Skeletal muscle tissue (tissue), 4 donors: ENCODE measurements around the gene LY86. TPM values are rescaled to one million over a fixed set of nuclear protein-coding genes. Genes with fewer than 3 reads are reported as not detected.

ENCODE experiments used
- H3K27ac ChIP-seq: one replicate; pipeline ENCODE4 v1.7.0; 2013; ENCODE audit warnings: mild to moderate bottlenecking, low read depth, low read length, inconsistent platforms
- H3K27me3 ChIP-seq, 3 donors: one replicate each; pipeline ENCODE4 v1.7.0; 2013; ENCODE audit warnings: low read length in 3 of 3; ENCODE audit not compliant: control insufficient read depth in 3 of 3, insufficient read depth in 3 of 3
- H3K36me3 ChIP-seq, 3 donors: one replicate each; pipeline ENCODE4 v1.7.0; 2013; ENCODE audit warnings: low read length in 3 of 3; ENCODE audit not compliant: control insufficient read depth in 3 of 3, insufficient read depth in 3 of 3
- H3K4me1 ChIP-seq, 3 donors: one replicate each; pipeline ENCODE4 v1.7.0; 2013; ENCODE audit warnings: low read length in 3 of 3, mild to moderate bottlenecking in 3 of 3; ENCODE audit not compliant: control insufficient read depth in 3 of 3, insufficient read depth in 3 of 3
- H3K4me3 ChIP-seq, 3 donors: one replicate each; pipeline ENCODE4 v1.7.0; 2013; ENCODE audit warnings: low read length in 3 of 3
- H3K9ac ChIP-seq, 3 donors: one replicate each; pipeline ENCODE4 v1.7.0; 2013; ENCODE audit warnings: low read length in 3 of 3, mild to moderate bottlenecking in 3 of 3, moderate library complexity in 2 of 3, low read depth in 1 of 3
- H3K9me3 ChIP-seq, 3 donors: one replicate each; pipeline ENCODE4 v1.7.0; 2013; ENCODE audit warnings: low read length in 3 of 3; ENCODE audit not compliant: control insufficient read depth in 3 of 3
- total RNA-seq: library from RNA; depleted of rRNA; stranded (reverse); fragments of >200 nt; gene quantifications from one replicate; pipeline ENCODE4 v1.2.3, GENCODE V29; 2014
- donor health status: Osteomylitis.

LY86 gene
- total RNA-seq, 1 donor from 2014 or later = 6.8 TPM

DNA sequence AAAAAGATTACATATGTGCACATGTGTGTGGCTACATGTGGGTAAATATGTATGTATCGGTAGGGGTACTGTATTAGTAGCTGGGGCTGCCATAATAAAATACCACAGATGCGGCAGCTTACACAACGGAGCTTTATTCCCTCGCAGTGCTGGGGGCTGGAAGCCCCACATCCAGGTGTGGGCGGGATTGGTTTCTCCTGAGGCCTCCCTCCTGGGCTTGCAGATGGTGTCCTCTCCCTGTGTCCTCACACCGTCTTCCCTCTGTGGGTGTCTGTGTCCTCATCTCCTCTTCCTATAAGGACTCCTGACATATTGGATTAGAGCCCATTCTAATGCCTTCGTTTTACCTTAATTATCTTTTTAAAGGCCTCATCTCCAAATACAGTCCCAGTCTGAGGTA is 97.7 kb downstream of the LY86 start:
- Histone ChIP-seq H3K27ac (peak overlapping the region; percentile 77), H3K27me3 (no peaks in the 10 kb centered on the region), H3K4me3 (peak overlapping the region in 1 of 3 donors; percentile 47), H3K9ac (no peak overlapping the region), H3K9me3 (peaks cover 0 to 1% (median 0%) of the 10 kb centered on the region in 3 donors), H3K36me3 (no peaks in the 10 kb centered on the region), H3K4me1 (peaks cover 19 to 35% (median 26%) of the 10 kb centered on the region in 3 donors)

DNA sequence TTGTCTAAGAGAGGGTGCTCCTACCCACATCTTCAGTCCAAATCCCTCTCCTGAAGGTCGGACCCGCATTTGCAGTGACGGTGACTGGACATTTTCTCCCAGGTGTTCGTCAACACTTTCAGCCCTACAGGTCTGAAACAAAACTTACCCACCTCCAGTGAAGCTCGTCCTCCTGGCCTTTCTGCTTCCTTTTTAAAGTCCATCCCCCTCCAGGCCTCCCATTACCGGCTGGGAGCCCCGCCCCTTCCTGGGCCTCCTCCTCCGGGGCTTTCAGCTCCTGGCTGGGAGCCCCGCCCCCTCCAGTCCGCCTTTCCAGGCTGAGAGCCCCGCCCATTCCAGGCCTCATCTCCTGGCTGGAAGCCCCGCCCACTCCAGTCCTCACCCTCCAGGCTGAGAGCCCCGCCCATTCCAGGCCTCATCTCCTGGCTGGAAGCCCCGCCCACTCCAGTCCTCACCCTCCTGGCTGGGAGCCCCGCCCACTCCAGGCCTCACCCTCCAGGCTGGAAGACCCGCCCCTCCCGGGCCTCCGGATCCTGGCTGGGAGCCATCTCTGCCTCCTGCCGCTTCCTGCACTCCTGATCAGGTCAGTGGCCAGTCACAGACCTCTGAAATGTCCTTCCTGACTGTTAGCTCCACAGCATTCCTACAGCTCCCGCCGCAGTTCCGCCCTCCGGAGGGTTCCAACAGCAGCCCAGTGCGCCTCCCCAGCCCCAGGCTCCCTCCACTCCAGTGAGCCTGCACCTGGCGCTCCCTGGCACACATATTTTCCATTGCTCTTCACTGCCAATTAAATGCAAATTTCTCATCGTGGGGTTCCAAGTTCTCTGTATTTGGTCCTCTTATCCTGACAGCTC is 98.5 kb downstream of the LY86 start:
- peaks cover 0 to 6% (median 1%) of the 10 kb centered on the region in 3 donors for H3K9me3 ChIP-seq
- peak overlapping the region; percentile 52 to 70 (median 54) for H3K4me3 ChIP-seq
- peak overlapping the region; percentile 36 to 79 (median 57) for H3K9ac ChIP-seq
- H3K27me3 ChIP-seq = no peaks in the 10 kb centered on the region
- peak overlapping the region; percentile 77 for H3K27ac ChIP-seq
- H3K4me1 ChIP-seq = peaks cover 19 to 35% (median 26%) of the 10 kb centered on the region in 3 donors
- H3K36me3 ChIP-seq = no peaks in the 10 kb centered on the region

GRCh38 chr6:6688283-6688682 is 99.8 kb downstream of the LY86 start:
- Histone ChIP-seq H3K27ac (peak overlapping the region; percentile 77), H3K9me3 (peaks cover 0 to 6% (median 1%) of the 10 kb centered on the region in 3 donors), H3K4me1 (peaks cover 19 to 35% (median 26%) of the 10 kb centered on the region in 3 donors), H3K27me3 (no peaks in the 10 kb centered on the region), H3K9ac (no peak overlapping the region), H3K36me3 (no peaks in the 10 kb centered on the region), H3K4me3 (no peak overlapping the region)

DNA sequence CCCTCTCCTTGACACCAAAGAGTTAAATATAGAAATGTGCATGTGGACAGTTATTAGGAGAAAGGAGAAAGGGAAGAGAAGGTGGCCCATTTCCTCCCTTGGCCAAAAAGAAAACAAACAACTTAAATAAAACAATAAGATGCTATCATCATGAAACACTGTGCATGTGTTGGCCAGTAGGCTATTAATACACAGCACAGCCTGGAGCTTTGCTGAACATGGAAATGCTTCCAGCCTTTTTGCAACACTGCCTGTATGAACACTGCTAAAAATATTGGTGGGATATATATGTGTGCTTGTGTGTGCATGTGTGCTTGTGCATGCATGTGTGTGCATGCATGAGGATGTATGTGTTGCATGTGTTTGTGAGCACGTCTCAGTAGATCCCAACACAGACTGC is 100.4 kb downstream of the LY86 start:
- peak overlapping the region; percentile 77 for H3K27ac ChIP-seq
- H3K27me3 ChIP-seq = no peaks in the 10 kb centered on the region
- H3K4me3 ChIP-seq = no peak overlapping the region
- no peaks in the 10 kb centered on the region for H3K36me3 ChIP-seq
- H3K9me3 ChIP-seq = peaks cover 0 to 6% (median 1%) of the 10 kb centered on the region in 3 donors
- peaks cover 19 to 35% (median 26%) of the 10 kb centered on the region in 3 donors for H3K4me1 ChIP-seq
- H3K9ac ChIP-seq = peak overlapping the region in 2 of 3 donors; percentile 15 to 51

- Histone ChIP-seq H3K27ac (peak overlapping the region; percentile 77), H3K4me3 (no peak overlapping the region), H3K36me3 (no peaks in the 10 kb centered on the region), H3K4me1 (peaks cover 23 to 31% (median 30%) of the 10 kb centered on the region in 3 donors), H3K9ac (peak overlapping the region in 1 of 3 donors; percentile 51), H3K9me3 (peaks cover 0 to 6% (median 1%) of the 10 kb centered on the region in 3 donors), H3K27me3 (no peaks in the 10 kb centered on the region)
Observed at GRCh38 chr6:6689400-6690143, 101.1 kb downstream of the LY86 start.

GRCh38 chr6:6690144-6690483 is 101.6 kb downstream of the LY86 start:
- no peaks in the 10 kb centered on the region for H3K27me3 ChIP-seq
- no peaks in the 10 kb centered on the region for H3K36me3 ChIP-seq
- peaks cover 28 to 33% (median 33%) of the 10 kb centered on the region in 3 donors for H3K4me1 ChIP-seq
- H3K4me3 ChIP-seq = no peak overlapping the region
- H3K9ac ChIP-seq = no peak overlapping the region
- peaks cover 0 to 6% (median 1%) of the 10 kb centered on the region in 3 donors for H3K9me3 ChIP-seq
- H3K27ac ChIP-seq = peak overlapping the region; percentile 77

DNA sequence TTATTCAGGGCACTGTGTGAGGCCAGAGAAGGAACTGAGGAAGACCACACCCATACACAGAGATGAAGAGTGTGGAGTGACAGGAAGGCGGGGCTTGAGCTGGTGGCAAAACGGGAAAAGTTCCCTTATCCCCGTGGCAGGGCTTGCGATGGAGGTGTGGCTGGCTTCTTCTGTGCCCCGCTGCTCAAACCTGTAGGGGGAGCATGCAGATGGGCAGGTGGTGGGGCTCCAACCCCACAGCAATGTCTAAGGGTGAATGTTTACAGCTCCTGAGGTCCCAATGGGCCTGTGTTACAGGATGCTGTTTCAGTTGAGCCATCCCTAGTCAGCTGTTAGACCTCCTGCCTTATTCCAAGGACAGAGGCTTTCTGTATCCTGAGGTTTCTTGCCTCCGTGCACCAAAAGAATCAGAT is 105.9 kb downstream of the LY86 start:
- peak overlapping the region in 1 of 3 donors; percentile 16 for H3K9ac ChIP-seq
- no peak overlapping the region for H3K4me3 ChIP-seq
- peaks cover 0 to 6% (median 1%) of the 10 kb centered on the region in 3 donors for H3K9me3 ChIP-seq
- H3K36me3 ChIP-seq = no peaks in the 10 kb centered on the region
- H3K4me1 ChIP-seq = peaks cover 30 to 36% (median 34%) of the 10 kb centered on the region in 3 donors
- H3K27me3 ChIP-seq = no peaks in the 10 kb centered on the region
- H3K27ac ChIP-seq = peak overlapping the region; percentile 54

- Histone ChIP-seq H3K9ac (peak overlapping the region in 1 of 3 donors; percentile 16), H3K4me3 (peak overlapping the region in 1 of 3 donors; percentile 2), H3K27me3 (no peaks in the 10 kb centered on the region), H3K27ac (peak overlapping the region; percentile 54), H3K36me3 (no peaks in the 10 kb centered on the region), H3K9me3 (peaks cover 0 to 6% (median 1%) of the 10 kb centered on the region in 3 donors), H3K4me1 (peaks cover 32 to 37% (median 35%) of the 10 kb centered on the region in 3 donors)
Observed at GRCh38 chr6:6694825-6695624, 106.5 kb downstream of the LY86 start.

GRCh38 chr6:6695625-6696276 is 107.2 kb downstream of the LY86 start:
- no peaks in the 10 kb centered on the region for H3K36me3 ChIP-seq
- no peaks in the 10 kb centered on the region for H3K27me3 ChIP-seq
- H3K9ac ChIP-seq = peak overlapping the region in 1 of 3 donors; percentile 26
- H3K9me3 ChIP-seq = peaks cover 0 to 6% (median 1%) of the 10 kb centered on the region in 3 donors
- H3K27ac ChIP-seq = peak overlapping the region; percentile 54
- peaks cover 36 to 41% (median 41%) of the 10 kb centered on the region in 3 donors for H3K4me1 ChIP-seq
- H3K4me3 ChIP-seq = peak overlapping the region in 1 of 3 donors; percentile 2
